Activated T-cell treated with anti-CD3 and anti-CD28 coated beads for 4 hours (primary cell): Measurements from ENCODE around the gene OR5C1.
"Not testable (repeated sequence)": the region's sequence is repeated elsewhere in the genome, so short reads cannot be mapped to it uniquely, and the experiment has no call there.

Experiments used
- DNase-seq: peaks from one replicate; pipeline ENCODE4 v3.0.0-alpha.2; 2020

OR5C1 gene

GRCh38 chr9:122788831-122789230 lies at the start of gene OR5C1:
TSS of gene OR5C1 (plus strand) at chr9:122788933. CDS start at chr9:122788933, 0 bp downstream.
- no peak for DNase-seq

GRCh38 chr9:122742003-122742402 lies 46.7 kb upstream of the OR5C1 start, which contains the start of gene OR1L6:
TSS of gene OR1L6 (plus strand) at chr9:122742303. CDS start at chr9:122749848, 7,545 bp downstream.
- DNase-seq: no peak

- DNase-seq: no peak
Observed at GRCh38 chr9:122754825-122755224, 33.9 kb upstream of the OR5C1 start.

GRCh38 chr9:122767817-122768216 lies 20.9 kb upstream of the OR5C1 start:
- no peak for DNase-seq

GRCh38 chr9:122777052-122777451 lies 11.7 kb upstream of the OR5C1 start:
- DNase-seq: no peak

GRCh38 chr9:122777935-122778627 lies 10.7 kb upstream of the OR5C1 start:
- DNase-seq: no peak

- no peak for DNase-seq
Observed at GRCh38 chr9:122779181-122779580, 9.6 kb upstream of the OR5C1 start.

GRCh38 chr9:122780026-122780425 lies 8.7 kb upstream of the OR5C1 start:
- DNase-seq: no peak

- DNase-seq: no peak
Observed at GRCh38 chr9:122781671-122782070, 7.1 kb upstream of the OR5C1 start.

- DNase-seq: no peak
Observed at GRCh38 chr9:122785269-122785668, 3.5 kb upstream of the OR5C1 start.

- DNase-seq: no peak
Observed at GRCh38 chr9:122786338-122786737, 2.4 kb upstream of the OR5C1 start.

GRCh38 chr9:122789256-122790046 lies 718 bp downstream of the OR5C1 start:
- no peak for DNase-seq

- no peak for DNase-seq
Observed at GRCh38 chr9:122791872-122792669, 3.3 kb downstream of the OR5C1 start.

GRCh38 chr9:122797316-122798063 lies 8.8 kb downstream of the OR5C1 start:
- DNase-seq: no peak

- DNase-seq: no peak
Observed at GRCh38 chr9:122800066-122801060, 11.6 kb downstream of the OR5C1 start, which contains the start of gene OR1K1. TSS of gene OR1K1 (plus strand) at chr9:122800123. CDS start at chr9:122800123, 0 bp downstream.

GRCh38 chr9:122806661-122807060 lies 17.9 kb downstream of the OR5C1 start:
- DNase-seq: no peak

- DNase-seq: no peak
Observed at GRCh38 chr9:122807271-122807900, 18.7 kb downstream of the OR5C1 start.

- no peak for DNase-seq
Observed at GRCh38 chr9:122808141-122808540, 19.4 kb downstream of the OR5C1 start.

GRCh38 chr9:122809261-122809660 lies 20.5 kb downstream of the OR5C1 start:
- not testable (repeated sequence) for DNase-seq

- DNase-seq: peak; percentile 66
Observed at GRCh38 chr9:122810306-122810946, 21.7 kb downstream of the OR5C1 start.
